Endothelial cell of umbilical vein (primary cell): ENCODE data around the gene RNF187. TPM values are rescaled to one million over a fixed set of nuclear protein-coding genes. Genes with fewer than 3 reads are reported as not detected.

Experiments used
- BruUV-seq: library from RNA; stranded (reverse); fragments of 400-500 nt; replicated peaks from 2 replicates; lab custom pipeline; 2021; lab: Mats Ljungman, UMichigan
- CTCF ChIA-PET: fragments of 300-600, 350-600 bp; sonication (Branson Sonifier 250); formaldehyde crosslinking; loops from one replicate; lab custom pipeline; 2021; ENCODE audit warnings: antibody characterized with exemption, inconsistent platforms; lab: Charles Lee
- POLR2A ChIA-PET: fragments of 300-600, 350-600 bp; sonication (Branson Sonifier 250); formaldehyde crosslinking; loops from one replicate; lab custom pipeline; 2021; ENCODE audit warnings: antibody characterized with exemption, inconsistent platforms; lab: Charles Lee
- DNase-seq: peaks from one replicate; pipeline ENCODE4 v3.0.0-alpha.2; 2011; ENCODE audit warnings: low read depth, low spot score
- FAIRE-seq: peaks from 2 replicates; lab custom pipeline; 2011; peaks lifted over from hg19 to GRCh38; lab: Jason Lieb, UNC
- H2AFZ ChIP-seq: 2 replicates; pipeline ENCODE4 v1.6.0; 2012; ENCODE audit warnings: low read depth, low read length, control low read depth, inconsistent platforms
- H3K27ac ChIP-seq: 2 replicates; pipeline ENCODE4 v1.5.1; 2011; ENCODE audit warnings: low read depth, mild to moderate bottlenecking, control low read depth, low read length, moderate library complexity; ENCODE audit not compliant: insufficient read depth
- H3K27me3 ChIP-seq, 2 experiments: 2 replicates each; pipeline versions ENCODE4 v1.6.0 to v1.6.1; 2011; ENCODE audit warnings: low read length in 2 of 2, mixed read lengths in 1 of 2; ENCODE audit not compliant: control insufficient read depth in 2 of 2, insufficient read depth in 2 of 2
- H3K36me3 ChIP-seq, 2 experiments: 2 replicates in 1 of 2; 3 replicates in 1 of 2; pipeline ENCODE4 v1.5.1; 2011; ENCODE audit warnings: low read length in 2 of 2, mild to moderate bottlenecking in 1 of 2, moderate library complexity in 1 of 2; ENCODE audit not compliant: control insufficient read depth in 2 of 2, insufficient read depth in 2 of 2; ENCODE audit errors: extremely low read depth in 1 of 2
- H3K4me1 ChIP-seq: 3 replicates; pipeline ENCODE4 v1.5.1; 2011; ENCODE audit warnings: mild to moderate bottlenecking, low read length; ENCODE audit not compliant: control insufficient read depth, insufficient read depth; ENCODE audit errors: extremely low read depth
- H3K4me2 ChIP-seq: 2 replicates; pipeline ENCODE4 v1.6.1; 2011; ENCODE audit warnings: low read length, control low read depth, mixed read lengths; ENCODE audit not compliant: insufficient read depth
- H3K4me3 ChIP-seq, 3 experiments: fragments of 200-600 bp in 1 of 3; sonication (generic), shearing (Covaris generic) in 1 of 3; replicated peaks in 1 of 3; 2 replicates each; pipeline ENCODE4 v1.5.1; 2011 to 2016; ENCODE audit warnings: control low read depth in 3 of 3, low read length in 3 of 3, mild to moderate bottlenecking in 2 of 3, inconsistent platforms in 1 of 3, low read depth in 1 of 3, moderate library complexity in 1 of 3; ENCODE audit not compliant: insufficient read depth in 1 of 3
- H3K79me2 ChIP-seq: 2 replicates; pipeline ENCODE4 v1.6.0; 2012; ENCODE audit warnings: low read length, inconsistent platforms; ENCODE audit not compliant: control insufficient read depth, insufficient read depth
- H3K9ac ChIP-seq: replicated peaks from 2 replicates; pipeline ENCODE3; 2011; ENCODE audit warnings: low read length, control low read depth; ENCODE audit not compliant: insufficient read depth; ENCODE audit errors: extremely low read depth
- H3K9me1 ChIP-seq: replicated peaks from 3 replicates; pipeline ENCODE4 v1.6.0; 2011; ENCODE audit warnings: mild to moderate bottlenecking, low read length; ENCODE audit not compliant: control insufficient read depth, insufficient read depth; ENCODE audit errors: extremely low read depth
- H3K9me3 ChIP-seq: replicated peaks from 2 replicates; pipeline ENCODE4 v1.5.1; 2012; ENCODE audit warnings: low read length, inconsistent platforms; ENCODE audit not compliant: control insufficient read depth, insufficient read depth
- H4K20me1 ChIP-seq: replicated peaks from 2 replicates; pipeline ENCODE3; 2011; ENCODE audit warnings: mild to moderate bottlenecking, low read length; ENCODE audit not compliant: control insufficient read depth, insufficient read depth; ENCODE audit errors: extremely low read depth
- EZH2 ChIP-seq: IDR thresholded peaks from 2 replicates; pipeline ENCODE4 v1.6.1; 2012; ENCODE audit warnings: borderline replicate concordance, low read depth, mild to moderate bottlenecking, moderate library complexity, low read length, inconsistent platforms; ENCODE audit not compliant: severe bottlenecking
- FOS ChIP-seq: IDR thresholded peaks from 2 replicates; pipeline ENCODE4 v1.6.1; 2011; ENCODE audit warnings: mild to moderate bottlenecking, low read length, moderate library complexity, borderline replicate concordance; ENCODE audit not compliant: insufficient read depth
- GATA2 ChIP-seq: IDR thresholded peaks from 2 replicates; pipeline ENCODE4 v1.7.0; 2011; ENCODE audit warnings: low read depth, mild to moderate bottlenecking, moderate library complexity, mixed read lengths, low read length; ENCODE audit not compliant: insufficient read length, insufficient read depth
- JUN ChIP-seq: IDR thresholded peaks from 2 replicates; pipeline ENCODE4 v1.6.1; 2011; ENCODE audit warnings: borderline replicate concordance, low read depth; ENCODE audit not compliant: insufficient read length, insufficient read depth
- MYC ChIP-seq: IDR thresholded peaks from one replicate; pipeline ENCODE4 v1.6.1; 2011; ENCODE audit warnings: mild to moderate bottlenecking, low read depth, low read length
- POLR2A ChIP-seq: IDR thresholded peaks from 2 replicates; pipeline ENCODE4 v1.6.1; 2012; ENCODE audit warnings: low read depth, mild to moderate bottlenecking, control low read depth, low read length
- POLR2AphosphoS5 ChIP-seq: IDR thresholded peaks from 2 replicates; pipeline ENCODE4 v1.6.1; 2012; ENCODE audit warnings: low read depth, mild to moderate bottlenecking, control low read depth, low read length, moderate library complexity; ENCODE audit not compliant: insufficient read depth
- dilution Hi-C: fragments of 300-500 bp; cut with MboI; formaldehyde crosslinking; loops from one replicate; pipeline ENCODE4 v1.15.0; 2019; ENCODE audit warnings: low sequenced_read_pairs; ENCODE audit not compliant: extremely low pct_ligation_motif_present
- intact Hi-C: fragments of 100-400 bp; cut with micrococcal nuclease; formaldehyde crosslinking; loops from one replicate; pipeline ENCODE4 v1.10.0; 2022
- polyA plus RNA-seq, 4 experiments: library from polyadenylated mRNA; depleted of rRNA in 3 of 4; stranded (reverse) in 3 of 4; unstranded in 1 of 4; fragments of >200 nt; gene quantifications; 2 replicates each; pipeline versions ENCODE4 v1.2.1 to v1.2.3, GENCODE V29; 2011 to 2012; ENCODE audit warnings: missing spikeins in 1 of 4
- total RNA-seq: library from RNA; stranded (reverse); gene quantifications from 2 replicates; pipeline ENCODE4 v1.2.3, GENCODE V29; 2021
- TF ChIP-seq, protein P1 (sequence below), 2 donors: IDR thresholded peaks; 1 replicate in 1 of 2; 2 replicates in 1 of 2; pipeline ENCODE4 v1.5.1; 2011; ENCODE audit warnings: low read length in 2 of 2, mild to moderate bottlenecking in 2 of 2, moderate library complexity in 2 of 2, control low read depth in 1 of 2, inconsistent platforms in 1 of 2, low read depth in 1 of 2; ENCODE audit not compliant: insufficient read depth in 1 of 2; ENCODE audit errors: extremely low read depth in 1 of 2
- TF ChIP-seq, protein P2 (sequence below): IDR thresholded peaks from 2 replicates; pipeline ENCODE4 v1.6.1; 2011; ENCODE audit not compliant: insufficient read depth, insufficient read length

The RNF187 gene
- total and polyA plus RNA-seq, 2 donors (not counting 3 experiments of a cell fraction or from before 2014, with no cell fraction given): 48.0 to 86.4 TPM

DNA sequence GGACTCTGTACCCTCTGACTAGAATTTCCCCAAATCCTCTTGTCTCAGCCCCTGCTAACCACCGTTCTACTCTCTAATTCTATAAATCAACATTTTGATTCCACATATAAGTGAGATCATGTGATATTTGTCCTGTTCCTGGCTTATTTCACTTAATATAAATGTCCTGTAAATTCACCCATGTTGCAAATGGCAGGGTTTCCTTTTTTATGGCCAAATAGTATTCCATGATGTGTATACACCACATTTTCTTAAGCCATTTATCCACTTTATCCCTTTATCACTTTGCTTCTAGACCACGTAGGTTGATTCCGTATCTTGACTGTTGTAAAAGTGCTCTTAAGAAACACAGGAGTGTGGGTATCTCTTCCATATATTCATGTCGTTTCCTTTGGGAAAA lies 8.9 kb downstream of the RNF187 start:
- H3K9me1 ChIP-seq: no peaks in the 10 kb centered on the region
- H4K20me1 ChIP-seq: no peaks in the 10 kb centered on the region
- BruUV-seq: no TSS peak
- H3K27ac ChIP-seq: no peak overlapping the region
- no peak overlapping the region for H3K9ac ChIP-seq
- FAIRE-seq (no peak), DNase-seq (no peak)
- CTCF ChIA-PET: no interaction called here
- intact Hi-C loops: no loop called here
- no peaks in the 10 kb centered on the region for H3K4me1 ChIP-seq
- no peak overlapping the region for H2AFZ ChIP-seq
- H3K4me3 ChIP-seq: no peak overlapping the region
- peaks cover 0 to 24% of the 10 kb centered on the region in 2 experiments for H3K36me3 ChIP-seq
- no peak for TF ChIP-seq JUN
- TF ChIP-seq POLR2A: no peak
- no peak for TF ChIP-seq GATA2
- TF ChIP-seq EZH2: no peak
- no peak for TF ChIP-seq FOS
- TF ChIP-seq, protein P1, sequence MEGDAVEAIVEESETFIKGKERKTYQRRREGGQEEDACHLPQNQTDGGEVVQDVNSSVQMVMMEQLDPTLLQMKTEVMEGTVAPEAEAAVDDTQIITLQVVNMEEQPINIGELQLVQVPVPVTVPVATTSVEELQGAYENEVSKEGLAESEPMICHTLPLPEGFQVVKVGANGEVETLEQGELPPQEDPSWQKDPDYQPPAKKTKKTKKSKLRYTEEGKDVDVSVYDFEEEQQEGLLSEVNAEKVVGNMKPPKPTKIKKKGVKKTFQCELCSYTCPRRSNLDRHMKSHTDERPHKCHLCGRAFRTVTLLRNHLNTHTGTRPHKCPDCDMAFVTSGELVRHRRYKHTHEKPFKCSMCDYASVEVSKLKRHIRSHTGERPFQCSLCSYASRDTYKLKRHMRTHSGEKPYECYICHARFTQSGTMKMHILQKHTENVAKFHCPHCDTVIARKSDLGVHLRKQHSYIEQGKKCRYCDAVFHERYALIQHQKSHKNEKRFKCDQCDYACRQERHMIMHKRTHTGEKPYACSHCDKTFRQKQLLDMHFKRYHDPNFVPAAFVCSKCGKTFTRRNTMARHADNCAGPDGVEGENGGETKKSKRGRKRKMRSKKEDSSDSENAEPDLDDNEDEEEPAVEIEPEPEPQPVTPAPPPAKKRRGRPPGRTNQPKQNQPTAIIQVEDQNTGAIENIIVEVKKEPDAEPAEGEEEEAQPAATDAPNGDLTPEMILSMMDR (IDR thresholded peaks at IDR 0.05; ENCODE audit: extremely low read depth in 1 of 2, insufficient read depth in 1 of 2, low read depth in 1 of 2, low read length in 2 of 2): no peak
- TF ChIP-seq POLR2AphosphoS5: no peak
- TF ChIP-seq, protein P2, sequence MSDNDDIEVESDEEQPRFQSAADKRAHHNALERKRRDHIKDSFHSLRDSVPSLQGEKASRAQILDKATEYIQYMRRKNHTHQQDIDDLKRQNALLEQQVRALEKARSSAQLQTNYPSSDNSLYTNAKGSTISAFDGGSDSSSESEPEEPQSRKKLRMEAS: no peak
- no peak for TF ChIP-seq MYC
- no peaks in the 10 kb centered on the region for H3K27me3 ChIP-seq
- POLR2A ChIA-PET: no interaction called here
- no peaks in the 10 kb centered on the region for H3K9me3 ChIP-seq
- dilution Hi-C loops: no loop called here
- H3K4me2 ChIP-seq: no peak overlapping the region
- H3K79me2 ChIP-seq: no peaks in the 10 kb centered on the region
